SK-N-SH (cell line): ENCODE measurements around the gene CDHR3. TPM values are rescaled to one million over a fixed set of nuclear protein-coding genes. Genes with fewer than 3 reads are reported as not detected.

Experiments
- CTCF ChIA-PET: fragments of 300-600, 350-600 bp; formaldehyde crosslinking; extraction: SDS; loops from one replicate; lab custom pipeline; 2021; lab: Yijun Ruan, JAX
- POLR2A ChIA-PET: fragments of 350-600 bp; sonication (Branson Sonifier 250); formaldehyde crosslinking; extraction: SDS; loops from one replicate; lab custom pipeline; 2020; ENCODE audit warnings: antibody characterized with exemption, inconsistent platforms; lab: Yijun Ruan, JAX
- DNase-seq: peaks from one replicate; pipeline ENCODE4 v3.0.0; 2012
- H2AFZ ChIP-seq: fragments of 200-600 bp; sonication (generic); 2 replicates; pipeline ENCODE4 v1.8.1; 2016; ENCODE audit warnings: antibody characterized with exemption, mild to moderate bottlenecking, low read depth
- H3F3A ChIP-seq: fragments of 200-600 bp; sonication (generic); replicated peaks from 2 replicates; pipeline ENCODE3; 2016; ENCODE audit warnings: antibody characterized with exemption, mild to moderate bottlenecking; ENCODE audit not compliant: insufficient read depth
- H3K27ac ChIP-seq, 2 experiments: fragments of 200-500 bp in 1 of 2; fragments of 200-600 bp in 1 of 2; sonication (Bioruptor generic) in 1 of 2; sonication (generic), shearing (Covaris generic) in 1 of 2; 2 replicates each; pipeline versions ENCODE4 v1.5.1 to v1.6.1; 2014 to 2016; ENCODE audit warnings: low read depth in 2 of 2, inconsistent platforms in 1 of 2, low read length in 1 of 2, mild to moderate bottlenecking in 1 of 2, mixed read lengths in 1 of 2
- H3K27me3 ChIP-seq: fragments of 200-600 bp; sonication (generic), shearing (Covaris generic); 2 replicates; pipeline ENCODE4 v1.6.1; 2016; ENCODE audit warnings: mixed run types; ENCODE audit not compliant: insufficient read depth
- H3K36me3 ChIP-seq, 2 experiments: fragments of 200-500 bp in 1 of 2; fragments of 200-600 bp in 1 of 2; sonication (Bioruptor generic) in 1 of 2; sonication (generic) in 1 of 2; replicated peaks in 1 of 2; 2 replicates each; pipeline versions ENCODE3 to v1.5.1; 2014 to 2016; ENCODE audit warnings: low read length in 1 of 2, mild to moderate bottlenecking in 1 of 2; ENCODE audit not compliant: insufficient read depth in 2 of 2, control insufficient read depth in 1 of 2
- H3K4me1 ChIP-seq, 2 experiments: fragments of 200-500 bp in 1 of 2; fragments of 200-600 bp in 1 of 2; sonication (Bioruptor generic) in 1 of 2; sonication (generic), shearing (Covaris generic) in 1 of 2; 2 replicates each; pipeline versions ENCODE4 v1.5.1 to v1.6.1; 2014 to 2016; ENCODE audit warnings: low read depth in 1 of 2, low read length in 1 of 2, mixed run types in 1 of 2; ENCODE audit not compliant: insufficient read depth in 2 of 2, control insufficient read depth in 1 of 2
- H3K4me2 ChIP-seq: fragments of 200-600 bp; sonication (generic), shearing (Covaris generic); 2 replicates; pipeline ENCODE4 v1.6.1; 2017; ENCODE audit warnings: mixed run types
- H3K4me3 ChIP-seq, 2 experiments: fragments of 200-500 bp in 1 of 2; fragments of 200-600 bp in 1 of 2; sonication (Bioruptor generic) in 1 of 2; sonication (generic), shearing (Covaris generic) in 1 of 2; 2 replicates each; pipeline versions ENCODE4 v1.5.1 to v1.8.1; 2014 to 2016; ENCODE audit warnings: low read depth in 2 of 2, inconsistent platforms in 1 of 2, low read length in 1 of 2, mild to moderate bottlenecking in 1 of 2, mixed read lengths in 1 of 2, moderate library complexity in 1 of 2
- H3K79me2 ChIP-seq: fragments of 200-600 bp; sonication (generic); 2 replicates; pipeline ENCODE4 v1.8.1; 2017; ENCODE audit warnings: mild to moderate bottlenecking; ENCODE audit not compliant: insufficient read depth
- H3K9ac ChIP-seq: fragments of 200-600 bp; sonication (generic); 2 replicates; pipeline ENCODE4 v1.6.1; 2017; ENCODE audit warnings: mixed run types
- H3K9me2 ChIP-seq: fragments of 200-600 bp; sonication (generic); 2 replicates; pipeline ENCODE4 v1.6.1; 2017; ENCODE audit warnings: mixed run types
- H3K9me3 ChIP-seq: fragments of 200-600 bp; sonication (generic); 2 replicates; pipeline ENCODE4 v1.6.1; 2017; ENCODE audit warnings: mixed run types, mild to moderate bottlenecking, moderate library complexity
- H4K20me1 ChIP-seq: fragments of 200-600 bp; sonication (generic); 2 replicates; pipeline ENCODE4 v1.6.1; 2017; ENCODE audit warnings: mild to moderate bottlenecking, mixed run types; ENCODE audit not compliant: insufficient read depth
- CTCF ChIP-seq: fragments of 200-600 bp; sonication (generic); IDR thresholded peaks from 2 replicates; pipeline ENCODE4 v1.6.1; 2017; ENCODE audit warnings: antibody characterized with exemption, mild to moderate bottlenecking, moderate library complexity
- ELF1 ChIP-seq: IDR thresholded peaks from 2 replicates; pipeline ENCODE4 v1.4.0; 2012
- EP300 ChIP-seq, 2 experiments: IDR thresholded peaks; 2 replicates each; pipeline versions ENCODE4 v1.4.0 to v1.6.1; 2012; ENCODE audit warnings: borderline replicate concordance in 1 of 2, low read depth in 1 of 2, low read length in 1 of 2
- EZH2phosphoT487 ChIP-seq: fragments of 200-600 bp; sonication (generic); IDR thresholded peaks from 2 replicates; pipeline ENCODE4 v1.6.1; 2017; ENCODE audit warnings: low read depth, mixed run types, mild to moderate bottlenecking, antibody characterized with exemption, moderate library complexity, borderline replicate concordance
- MAX ChIP-seq: IDR thresholded peaks from 2 replicates; pipeline ENCODE4 v1.4.0; 2012; ENCODE audit warnings: low read depth
- MXI1 ChIP-seq: IDR thresholded peaks from 2 replicates; pipeline ENCODE4 v1.6.1; 2012; ENCODE audit warnings: mild to moderate bottlenecking, low read depth, low read length, improper control_type of control experiment
- RAD21 ChIP-seq: IDR thresholded peaks from 2 replicates; pipeline ENCODE4 v1.6.1; 2012; ENCODE audit warnings: mild to moderate bottlenecking, low read length
- RCOR1 ChIP-seq: fragments of 150-350 bp; IDR thresholded peaks from 2 replicates; pipeline ENCODE4 v1.6.1; 2017; ENCODE audit warnings: antibody characterized with exemption, low read length
- RXRA ChIP-seq: IDR thresholded peaks from 2 replicates; pipeline ENCODE4 v1.4.0; 2012; ENCODE audit warnings: low read depth, mild to moderate bottlenecking, borderline replicate concordance
- SMC3 ChIP-seq: IDR thresholded peaks from 2 replicates; pipeline ENCODE4 v1.6.1; 2012; ENCODE audit warnings: low read depth, low read length, improper control_type of control experiment
- USF1 ChIP-seq: IDR thresholded peaks from 2 replicates; pipeline ENCODE4 v1.4.0; 2012; ENCODE audit warnings: low read depth, borderline replicate concordance
- YY1 ChIP-seq: IDR thresholded peaks from 2 replicates; pipeline ENCODE4 v1.4.0; 2012; ENCODE audit warnings: low read depth, mild to moderate bottlenecking
- ZBTB33 ChIP-seq: IDR thresholded peaks from 2 replicates; pipeline ENCODE4 v1.4.0; 2012; ENCODE audit warnings: low read depth, borderline replicate concordance
- WGBS: methylation state at CpG from one replicate; pipeline ENCODE4 v1.1.6; 2017; ENCODE audit warnings: low lambda C conversion rate; 5-methylcytosine and 5-hydroxymethylcytosine counted together
- polyA plus RNA-seq, 3 experiments: library from polyadenylated mRNA; depleted of rRNA; stranded (reverse); fragments of >200 nt; gene quantifications; 2 replicates each; pipeline ENCODE4 v1.2.3, GENCODE V29; 2012

CDHR3 gene
- polyA plus RNA-seq, 1 of the 3 experiments (the other 2 are of a cell fraction): 7.5 TPM

GRCh38 chr7:106009503-106010226 is 46.6 kb downstream of the CDHR3 start (continued):
- TF ChIP-seq CTCF: peak; percentile 99
- 0 out of 4 replicates have a peak, but pooled peaks have one; percentile 26 to 36 for TF ChIP-seq EP300 (IDR thresholded peaks at IDR 0.05; ENCODE audit: borderline replicate concordance in 1 of 2, low read depth in 1 of 2, low read length in 1 of 2)
- no peak for TF ChIP-seq ELF1
- TF ChIP-seq RCOR1: peak; percentile 66
- TF ChIP-seq EZH2phosphoT487: no peak
- peak; percentile 91 for TF ChIP-seq MAX
- peak; percentile 88 for TF ChIP-seq USF1
- no peak; the same call in 1 of the 2 replicates for TF ChIP-seq MXI1
- TF ChIP-seq RAD21: peak; percentile 83
- no peak for TF ChIP-seq YY1

- Histone ChIP-seq H3K4me1 (peaks cover 8 to 25% of the 10 kb centered on the region in 2 experiments), H3K36me3 (no peaks in the 10 kb centered on the region), H2AFZ (no peak overlapping the region), H3F3A (no peaks in the 10 kb centered on the region), H3K9me2 (no peaks in the 10 kb centered on the region), H3K9ac (no peak overlapping the region), H3K9me3 (no peaks in the 10 kb centered on the region), H3K4me2 (no peak overlapping the region), H3K79me2 (no peaks in the 10 kb centered on the region), H3K27ac (no peak overlapping the region), H4K20me1 (no peaks in the 10 kb centered on the region), H3K27me3 (no peaks in the 10 kb centered on the region), H3K4me3 (no peak overlapping the region)
- no peak for TF ChIP-seq RXRA
- no peak for TF ChIP-seq YY1
- no peak for TF ChIP-seq SMC3
- TF ChIP-seq ZBTB33: no peak
- 85% methylated on average over 3 of the region's 3 CpGs for WGBS
- POLR2A ChIA-PET: no interaction called here
- CTCF ChIA-PET: interaction anchor here (0.6 to 9.5 kb wide), 29 partner anchors 9 to 358 kb away, joined by 3 to 114 read pairs (median 6); partner anchors contain the start of gene ATXN7L1
- no peak for DNase-seq
These were observed 47.3 kb downstream of the CDHR3 start for GRCh38 chr7:106010331-106010730.
